ENCODE data around the gene TBX2.

TBX2 gene

GRCh38 chr17:61455324-61456060 lies 55.8 kb downstream of the TBX2 start:
- DNase-seq = no peak

- DNase-seq = no peak
These were observed 56.5 kb downstream of the TBX2 start for GRCh38 chr17:61456061-61456681.

DNA sequence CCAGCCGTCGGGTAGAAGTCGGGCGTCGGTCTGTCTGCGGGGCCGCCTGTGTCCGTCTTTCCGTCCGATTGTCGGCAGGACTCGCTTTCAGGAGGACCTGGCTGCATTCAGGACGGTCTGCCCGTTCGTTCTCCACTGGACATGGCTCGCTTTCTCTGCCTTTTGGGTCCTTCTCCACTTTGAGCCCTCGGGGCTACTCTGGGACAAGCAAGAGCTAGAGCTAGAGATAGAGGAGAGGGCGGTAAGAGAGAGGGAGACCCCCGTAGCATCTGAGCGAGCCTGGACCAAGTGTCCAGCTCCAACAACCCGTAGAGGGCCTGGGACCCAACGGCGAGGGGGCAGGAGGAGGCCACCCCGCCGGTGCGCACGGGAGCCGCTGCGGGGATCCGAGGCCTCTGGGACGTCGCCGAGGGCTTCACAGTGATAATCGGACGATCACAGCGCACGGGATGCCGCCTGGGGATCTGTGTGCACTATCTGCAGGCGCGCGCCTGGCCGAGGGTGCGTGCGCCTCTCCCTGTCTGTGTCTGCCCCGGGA lies 57.1 kb downstream of the TBX2 start:
- DNase-seq = no peak

DNA sequence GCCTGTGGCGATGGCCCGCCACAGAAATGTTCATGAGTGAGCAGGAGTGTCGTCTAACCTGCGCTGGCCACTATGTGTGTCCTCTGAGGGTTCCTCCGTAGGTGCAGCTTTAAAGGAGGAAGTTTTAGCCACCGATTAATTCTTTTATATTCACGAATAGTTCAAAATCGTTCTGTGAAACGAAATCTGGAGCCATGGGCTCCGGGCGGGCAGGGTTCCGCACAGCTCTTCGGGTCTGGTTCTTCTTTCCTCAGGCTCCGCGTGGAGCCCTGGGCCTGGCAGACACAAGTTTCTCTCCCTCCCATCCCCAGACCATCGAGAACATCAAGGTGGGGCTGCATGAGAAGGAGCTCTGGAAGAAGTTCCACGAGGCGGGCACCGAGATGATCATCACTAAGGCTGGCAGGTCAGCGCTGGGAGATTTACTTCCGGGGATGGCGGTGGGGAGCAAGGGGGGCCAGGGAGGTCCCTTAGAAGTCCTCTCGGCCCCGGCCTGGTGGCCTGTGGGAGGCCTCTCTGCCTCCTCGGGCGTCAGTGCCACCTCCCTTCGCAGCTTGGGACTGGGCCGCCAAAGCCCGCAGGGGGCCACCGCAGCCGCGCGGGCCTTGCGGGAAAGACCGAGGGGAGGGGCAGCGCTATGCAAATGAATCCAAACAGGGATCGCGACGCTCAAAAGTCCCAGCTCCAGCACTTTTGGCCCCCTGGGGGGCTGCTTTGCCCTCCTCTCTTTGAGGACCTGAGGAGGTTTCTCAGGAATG lies 57.8 kb downstream of the TBX2 start:
- no peak for DNase-seq

DNA sequence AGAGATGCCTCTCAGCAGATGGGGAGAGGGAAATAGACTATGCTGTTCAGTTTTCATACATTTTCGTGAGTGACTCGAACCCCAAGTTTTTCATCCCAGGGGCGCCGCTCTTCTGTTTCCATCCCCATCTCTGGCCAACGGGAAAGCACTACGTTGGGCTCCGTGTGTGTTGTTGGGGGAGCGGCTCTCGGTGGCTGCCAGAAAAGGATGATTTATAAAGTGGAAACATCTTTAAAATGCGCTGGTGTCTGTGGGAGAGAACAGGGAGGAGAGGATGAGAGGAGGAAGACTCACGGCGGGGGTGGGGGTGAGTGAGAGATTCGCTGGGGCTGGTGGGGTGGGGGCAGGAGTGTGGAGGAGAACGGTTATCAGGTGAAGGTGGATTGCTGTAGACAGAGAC lies 58.4 kb downstream of the TBX2 start:
- DNase-seq = no peak

DNA sequence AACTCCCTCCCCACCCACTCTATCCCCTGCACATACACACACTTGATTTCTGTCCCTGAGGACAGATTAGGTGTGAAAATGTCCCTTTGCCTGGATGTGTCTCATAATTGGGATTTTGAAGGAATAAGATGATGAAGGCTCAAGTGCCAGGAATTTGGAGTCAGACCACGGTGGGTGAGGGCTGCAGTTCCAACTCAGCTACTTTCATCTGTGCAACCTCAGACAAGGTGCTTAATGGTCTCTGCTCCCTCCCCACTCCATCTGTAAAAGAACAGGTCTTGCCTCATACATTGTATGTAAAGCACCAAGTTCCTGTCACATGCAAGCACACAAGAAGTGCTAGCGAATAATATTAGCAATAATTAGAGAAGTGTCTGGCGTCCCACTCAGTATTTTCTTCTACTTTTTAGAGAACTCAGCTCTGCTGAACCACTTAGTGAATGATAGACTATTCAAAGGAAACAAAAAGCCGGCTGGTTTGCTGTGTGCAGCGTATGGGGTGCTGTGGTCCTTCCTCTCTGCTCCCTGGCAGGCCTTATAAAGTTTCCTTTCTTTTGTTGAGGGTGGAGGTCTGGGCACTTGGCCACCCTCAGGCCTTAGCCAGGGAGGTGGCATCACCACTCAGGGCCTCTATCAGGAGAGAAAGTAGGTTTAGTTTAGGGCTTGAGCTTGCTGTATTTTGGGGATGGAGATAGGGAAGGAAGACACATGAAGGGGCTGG lies 58.9 kb downstream of the TBX2 start:
- no peak for DNase-seq
